ENCODE data around the gene ACKR3. TPM values are rescaled to one million over a fixed set of nuclear protein-coding genes. Genes with fewer than 3 reads are reported as not detected.

ACKR3 gene
- total RNA-seq, 2 experiments from 2014 or later, result 0.45 to 0.49 TPM

GRCh38 chr2:236593531-236593930, 23.9 kb downstream of the ACKR3 start:
- H3K27ac Mint-ChIP-seq, result no peak overlapping the region
- H3K4me3 Mint-ChIP-seq, result no peak overlapping the region
- CTCF ChIA-PET, result no interaction called here
- H3K27me3 Mint-ChIP-seq (ENCODE audit: low read depth), result no peaks in the 10 kb centered on the region
- no peaks in the 10 kb centered on the region for H3K36me3 Mint-ChIP-seq (ENCODE audit: low read depth)
- no peaks in the 10 kb centered on the region for H3K9me3 Mint-ChIP-seq
- intact Hi-C loops (cut with micrococcal nuclease), result no loop called here
- no peaks in the 10 kb centered on the region for H3K4me1 Mint-ChIP-seq (ENCODE audit: low read depth)
- DNase-seq, result no peak

- Mint-ChIP-seq H3K4me1 (ENCODE audit: low read depth) (no peaks in the 10 kb centered on the region), H3K27ac (no peak overlapping the region), H3K4me3 (no peak overlapping the region), H3K9me3 (no peaks in the 10 kb centered on the region), H3K27me3 (ENCODE audit: low read depth) (no peaks in the 10 kb centered on the region), H3K36me3 (ENCODE audit: low read depth) (no peaks in the 10 kb centered on the region)
- CTCF ChIA-PET, result no interaction called here
- no peak for DNase-seq
- intact Hi-C loops (cut with micrococcal nuclease), result no loop called here
These were observed 24.3 kb downstream of the ACKR3 start for GRCh38 chr2:236593956-236594355.

GRCh38 chr2:236597629-236598028, 28.0 kb downstream of the ACKR3 start:
- Mint-ChIP-seq H3K4me3 (no peak overlapping the region), H3K27ac (no peak overlapping the region), H3K36me3 (ENCODE audit: low read depth) (no peaks in the 10 kb centered on the region), H3K27me3 (ENCODE audit: low read depth) (no peaks in the 10 kb centered on the region), H3K4me1 (ENCODE audit: low read depth) (no peaks in the 10 kb centered on the region), H3K9me3 (no peaks in the 10 kb centered on the region)
- no peak for DNase-seq
- intact Hi-C loops (cut with micrococcal nuclease), result no loop called here
- CTCF ChIA-PET, result no interaction called here

GRCh38 chr2:236599059-236599458, 29.4 kb downstream of the ACKR3 start:
- no peak overlapping the region for H3K4me3 Mint-ChIP-seq
- H3K27me3 Mint-ChIP-seq (ENCODE audit: low read depth), result no peaks in the 10 kb centered on the region
- H3K4me1 Mint-ChIP-seq (ENCODE audit: low read depth), result no peaks in the 10 kb centered on the region
- intact Hi-C loops (cut with micrococcal nuclease), result no loop called here
- no peaks in the 10 kb centered on the region for H3K36me3 Mint-ChIP-seq (ENCODE audit: low read depth)
- CTCF ChIA-PET, result no interaction called here
- no peak for DNase-seq
- no peaks in the 10 kb centered on the region for H3K9me3 Mint-ChIP-seq
- no peak overlapping the region for H3K27ac Mint-ChIP-seq

- Mint-ChIP-seq H3K9me3 (no peaks in the 10 kb centered on the region), H3K4me3 (no peak overlapping the region), H3K4me1 (ENCODE audit: low read depth) (no peaks in the 10 kb centered on the region), H3K36me3 (ENCODE audit: low read depth) (no peaks in the 10 kb centered on the region), H3K27me3 (ENCODE audit: low read depth) (peaks cover 8% of the 10 kb centered on the region), H3K27ac (no peak overlapping the region)
- no peak for DNase-seq
- CTCF ChIA-PET, result no interaction called here
- intact Hi-C loops (cut with micrococcal nuclease), result no loop called here
These were observed 30.5 kb downstream of the ACKR3 start for GRCh38 chr2:236600158-236600557.

GRCh38 chr2:236600892-236601291, 31.3 kb downstream of the ACKR3 start:
- no peak for DNase-seq
- H3K27ac Mint-ChIP-seq, result no peak overlapping the region
- H3K4me1 Mint-ChIP-seq (ENCODE audit: low read depth), result no peaks in the 10 kb centered on the region
- intact Hi-C loops (cut with micrococcal nuclease), result no loop called here
- H3K9me3 Mint-ChIP-seq, result no peaks in the 10 kb centered on the region
- CTCF ChIA-PET, result interaction anchor here (0.7 kb wide), 1 partner anchor 25 kb away, joined by 5 read pairs; no protein-coding TSS in a partner anchor
- no peak overlapping the region for H3K4me3 Mint-ChIP-seq
- no peaks in the 10 kb centered on the region for H3K36me3 Mint-ChIP-seq (ENCODE audit: low read depth)
- H3K27me3 Mint-ChIP-seq (ENCODE audit: low read depth), result peaks cover 11% of the 10 kb centered on the region

GRCh38 chr2:236601316-236602202, 31.9 kb downstream of the ACKR3 start:
- H3K36me3 Mint-ChIP-seq (ENCODE audit: low read depth), result no peaks in the 10 kb centered on the region
- H3K27me3 Mint-ChIP-seq (ENCODE audit: low read depth), result peaks cover 14% of the 10 kb centered on the region
- no peaks in the 10 kb centered on the region for H3K4me1 Mint-ChIP-seq (ENCODE audit: low read depth)
- no peak overlapping the region for H3K27ac Mint-ChIP-seq
- no peaks in the 10 kb centered on the region for H3K9me3 Mint-ChIP-seq
- H3K4me3 Mint-ChIP-seq, result no peak overlapping the region
- no peak for DNase-seq
- intact Hi-C loops (cut with micrococcal nuclease), result no loop called here
- CTCF ChIA-PET, result interaction anchor here (0.7 kb wide), 1 partner anchor 24 kb away, joined by 5 read pairs; no protein-coding TSS in a partner anchor

GRCh38 chr2:236602678-236603077, 33.1 kb downstream of the ACKR3 start:
- CTCF ChIA-PET, result no interaction called here
- intact Hi-C loops (cut with micrococcal nuclease), result no loop called here
- no peak for DNase-seq
- H3K27me3 Mint-ChIP-seq (ENCODE audit: low read depth), result peaks cover 19% of the 10 kb centered on the region
- H3K27ac Mint-ChIP-seq, result no peak overlapping the region
- H3K36me3 Mint-ChIP-seq (ENCODE audit: low read depth), result no peaks in the 10 kb centered on the region
- H3K4me3 Mint-ChIP-seq, result no peak overlapping the region
- no peaks in the 10 kb centered on the region for H3K4me1 Mint-ChIP-seq (ENCODE audit: low read depth)
- H3K9me3 Mint-ChIP-seq, result no peaks in the 10 kb centered on the region

- no peak overlapping the region for H3K4me3 Mint-ChIP-seq
- no peaks in the 10 kb centered on the region for H3K9me3 Mint-ChIP-seq
- no peaks in the 10 kb centered on the region for H3K36me3 Mint-ChIP-seq (ENCODE audit: low read depth)
- no peak for DNase-seq
- intact Hi-C loops (cut with micrococcal nuclease), result no loop called here
- CTCF ChIA-PET, result interaction anchor here (0.7 kb wide), 1 partner anchor 91 kb away, joined by 3 read pairs; no protein-coding TSS in a partner anchor
- no peaks in the 10 kb centered on the region for H3K4me1 Mint-ChIP-seq (ENCODE audit: low read depth)
- peaks cover 19% of the 10 kb centered on the region for H3K27me3 Mint-ChIP-seq (ENCODE audit: low read depth)
- H3K27ac Mint-ChIP-seq, result no peak overlapping the region
These were observed 33.9 kb downstream of the ACKR3 start for GRCh38 chr2:236603361-236604015.

- CTCF ChIA-PET, result no interaction called here
- Mint-ChIP-seq H3K4me1 (ENCODE audit: low read depth) (no peaks in the 10 kb centered on the region), H3K9me3 (no peaks in the 10 kb centered on the region)
These were observed 35.1 kb downstream of the ACKR3 start for GRCh38 chr2:236604575-236605344.

GRCh38 chr2:236605345-236605734, 35.7 kb downstream of the ACKR3 start:
- no peaks in the 10 kb centered on the region for H3K36me3 Mint-ChIP-seq (ENCODE audit: low read depth)
- no peak for DNase-seq
- no peaks in the 10 kb centered on the region for H3K4me1 Mint-ChIP-seq (ENCODE audit: low read depth)
- no peak overlapping the region for H3K4me3 Mint-ChIP-seq
- H3K27me3 Mint-ChIP-seq (ENCODE audit: low read depth), result peaks cover 19% of the 10 kb centered on the region
- H3K9me3 Mint-ChIP-seq, result no peaks in the 10 kb centered on the region
- intact Hi-C loops (cut with micrococcal nuclease), result no loop called here
- CTCF ChIA-PET, result no interaction called here
- H3K27ac Mint-ChIP-seq, result no peak overlapping the region

More at GRCh38 chr2:236604575-236605344, 35.1 kb downstream of the ACKR3 start:
- no peak overlapping the region for H3K4me3 Mint-ChIP-seq
- no peaks in the 10 kb centered on the region for H3K36me3 Mint-ChIP-seq (ENCODE audit: low read depth)
- H3K27ac Mint-ChIP-seq, result no peak overlapping the region
- H3K27me3 Mint-ChIP-seq (ENCODE audit: low read depth), result peaks cover 19% of the 10 kb centered on the region
- intact Hi-C loops (cut with micrococcal nuclease), result no loop called here
- no peak for DNase-seq

GRCh38 chr2:236606023-236606422, 36.4 kb downstream of the ACKR3 start:
- Mint-ChIP-seq H3K27ac (no peak overlapping the region), H3K9me3 (no peaks in the 10 kb centered on the region), H3K36me3 (ENCODE audit: low read depth) (no peaks in the 10 kb centered on the region), H3K4me3 (no peak overlapping the region), H3K4me1 (ENCODE audit: low read depth) (no peaks in the 10 kb centered on the region), H3K27me3 (ENCODE audit: low read depth) (peaks cover 19% of the 10 kb centered on the region)
- CTCF ChIA-PET, result no interaction called here
- no peak for DNase-seq
- intact Hi-C loops (cut with micrococcal nuclease), result no loop called here

Data from activated naive CD4-positive, alpha-beta T cell treated with anti-CD3 and anti-CD28 coated beads for 36 hours (primary cell).